Smooth muscle cell (in vitro differentiated cells): ENCODE measurements around the gene EEF1AKMT3. TPM values are rescaled to one million over a fixed set of nuclear protein-coding genes. Genes with fewer than 3 reads are reported as not detected.
A peak's percentile ranks its signal among the peaks of the same experiment; 100 is the strongest.

ENCODE experiments used
- DNase-seq: peaks from one replicate; lab custom pipeline; 2025; ENCODE audit not compliant: unreplicated experiment; lab: John Stamatoyannopoulos, UW
- H2AFZ ChIP-seq: fragments of 200-600 bp; sonication (generic); 2 replicates; pipeline ENCODE4 v1.6.0; 2016; ENCODE audit warnings: antibody characterized with exemption, low read depth, mild to moderate bottlenecking
- H3F3A ChIP-seq: fragments of 200-600 bp; sonication (generic); 2 replicates; pipeline ENCODE4 v1.6.0; 2017; ENCODE audit warnings: antibody characterized with exemption, low read depth
- H3K27ac ChIP-seq: fragments of 200-600 bp; sonication (generic); 2 replicates; pipeline ENCODE4 v1.5.1; 2016; ENCODE audit warnings: low read depth, mild to moderate bottlenecking
- H3K27me3 ChIP-seq: fragments of 200-600 bp; sonication (generic); 2 replicates; pipeline ENCODE4 v1.6.1; 2016; ENCODE audit warnings: low read depth, mild to moderate bottlenecking
- H3K36me3 ChIP-seq: fragments of 200-600 bp; sonication (generic); 2 replicates; pipeline ENCODE4 v1.5.1; 2016; ENCODE audit warnings: low read depth
- H3K4me1 ChIP-seq: fragments of 200-600 bp; sonication (generic); 2 replicates; pipeline ENCODE4 v1.5.1; 2016; ENCODE audit warnings: low read depth
- H3K4me2 ChIP-seq: fragments of 200-600 bp; sonication (generic); 2 replicates; pipeline ENCODE4 v1.6.0; 2016; ENCODE audit warnings: mild to moderate bottlenecking
- H3K4me3 ChIP-seq: fragments of 200-600 bp; sonication (generic); 2 replicates; pipeline ENCODE4 v1.5.1; 2016; ENCODE audit warnings: mild to moderate bottlenecking
- H3K79me2 ChIP-seq: fragments of 200-600 bp; sonication (generic); 2 replicates; pipeline ENCODE4 v1.6.0; 2016; ENCODE audit warnings: low read depth, mild to moderate bottlenecking
- H3K9ac ChIP-seq: fragments of 200-600 bp; sonication (generic); 2 replicates; pipeline ENCODE4 v1.6.0; 2016; ENCODE audit warnings: low read depth
- H3K9me3 ChIP-seq: fragments of 200-600 bp; sonication (generic); replicated peaks from 2 replicates; pipeline ENCODE4 v1.5.1; 2016; ENCODE audit warnings: low read depth
- H4K20me1 ChIP-seq: fragments of 200-600 bp; sonication (generic); 2 replicates; pipeline ENCODE4 v1.6.0; 2016; ENCODE audit warnings: low read depth
- WGBS: methylation state at CpG from one replicate; pipeline ENCODE4 v1.1.7; 2016; ENCODE audit warnings: low lambda C conversion rate; 5-methylcytosine and 5-hydroxymethylcytosine counted together
- polyA plus RNA-seq: library from polyadenylated mRNA; unstranded; fragments of >200 nt; fragmentation: Nextera tagmentation; extraction: Ambion mirVana; gene quantifications from 2 replicates; pipeline ENCODE4 v1.2.1, GENCODE V29; 2016
- total RNA-seq: library from RNA; depleted of rRNA; stranded (reverse); fragments of >200 nt; gene quantifications from 2 replicates; pipeline ENCODE4 v1.2.3, GENCODE V29; 2014
- TF ChIP-seq, protein P1 (sequence below): fragments of 200-600 bp; sonication (generic); IDR thresholded peaks from 2 replicates; pipeline ENCODE4 v1.5.1; 2017; ENCODE audit warnings: borderline replicate concordance, mild to moderate bottlenecking, antibody characterized with exemption; ENCODE audit not compliant: insufficient read depth, poor library complexity, severe bottlenecking

Gene EEF1AKMT3
- total RNA-seq, result 6.2 and 8.0 TPM in 2 replicates
- 9.0 and 9.9 TPM in 2 replicates for polyA plus RNA-seq

GRCh38 chr12:57772429-57773322 lies at the start of gene EEF1AKMT3:
Gene EEF1AKMT3, plus strand, starts transcription at chr12:57772614. Its CDS starts 111 bp downstream, at chr12:57772725.
- H3F3A ChIP-seq, result no peaks in the 10 kb centered on the region
- H3K9me3 ChIP-seq, result no peaks in the 10 kb centered on the region
- H2AFZ ChIP-seq, result peak within 1 kb of the TSS; percentile 98
- peak within 1 kb of the TSS; percentile 94 for H3K4me2 ChIP-seq
- 3% methylated on average over 64 of the region's 67 CpGs for WGBS
- H3K4me3 ChIP-seq, result peak within 1 kb of the TSS; percentile 88
- H3K27ac ChIP-seq, result peak within 1 kb of the TSS; percentile 95
- no peaks in the 10 kb centered on the region for H3K79me2 ChIP-seq
- H3K27me3 ChIP-seq, result peaks cover 7% of the 10 kb centered on the region
- peak within 1 kb of the TSS; percentile 91 for H3K9ac ChIP-seq
- no peaks in the 10 kb centered on the region for H3K36me3 ChIP-seq
- TF ChIP-seq, protein P1, sequence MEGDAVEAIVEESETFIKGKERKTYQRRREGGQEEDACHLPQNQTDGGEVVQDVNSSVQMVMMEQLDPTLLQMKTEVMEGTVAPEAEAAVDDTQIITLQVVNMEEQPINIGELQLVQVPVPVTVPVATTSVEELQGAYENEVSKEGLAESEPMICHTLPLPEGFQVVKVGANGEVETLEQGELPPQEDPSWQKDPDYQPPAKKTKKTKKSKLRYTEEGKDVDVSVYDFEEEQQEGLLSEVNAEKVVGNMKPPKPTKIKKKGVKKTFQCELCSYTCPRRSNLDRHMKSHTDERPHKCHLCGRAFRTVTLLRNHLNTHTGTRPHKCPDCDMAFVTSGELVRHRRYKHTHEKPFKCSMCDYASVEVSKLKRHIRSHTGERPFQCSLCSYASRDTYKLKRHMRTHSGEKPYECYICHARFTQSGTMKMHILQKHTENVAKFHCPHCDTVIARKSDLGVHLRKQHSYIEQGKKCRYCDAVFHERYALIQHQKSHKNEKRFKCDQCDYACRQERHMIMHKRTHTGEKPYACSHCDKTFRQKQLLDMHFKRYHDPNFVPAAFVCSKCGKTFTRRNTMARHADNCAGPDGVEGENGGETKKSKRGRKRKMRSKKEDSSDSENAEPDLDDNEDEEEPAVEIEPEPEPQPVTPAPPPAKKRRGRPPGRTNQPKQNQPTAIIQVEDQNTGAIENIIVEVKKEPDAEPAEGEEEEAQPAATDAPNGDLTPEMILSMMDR, result no peak
- no peaks in the 10 kb centered on the region for H4K20me1 ChIP-seq
- peaks cover under 1% of the 10 kb centered on the region for H3K4me1 ChIP-seq
- peak; percentile 65 for DNase-seq

GRCh38 chr12:57722716-57723629 lies 49.4 kb upstream of the EEF1AKMT3 start:
- H3F3A ChIP-seq, result no peaks in the 10 kb centered on the region
- H3K9ac ChIP-seq, result no peak overlapping the region
- peaks cover 3% of the 10 kb centered on the region for H3K4me1 ChIP-seq
- H3K27me3 ChIP-seq, result peaks cover 35% of the 10 kb centered on the region
- no peak overlapping the region for H3K27ac ChIP-seq
- no peaks in the 10 kb centered on the region for H3K79me2 ChIP-seq
- no peaks in the 10 kb centered on the region for H3K9me3 ChIP-seq
- H3K4me2 ChIP-seq, result no peak overlapping the region
- no peak overlapping the region for H3K4me3 ChIP-seq
- TF ChIP-seq, protein P1, result no peak
- 73% methylated on average over 11 of the region's 11 CpGs for WGBS
- no peak for DNase-seq
- H3K36me3 ChIP-seq, result no peaks in the 10 kb centered on the region
- H2AFZ ChIP-seq, result no peak overlapping the region
- H4K20me1 ChIP-seq, result no peaks in the 10 kb centered on the region

DNA sequence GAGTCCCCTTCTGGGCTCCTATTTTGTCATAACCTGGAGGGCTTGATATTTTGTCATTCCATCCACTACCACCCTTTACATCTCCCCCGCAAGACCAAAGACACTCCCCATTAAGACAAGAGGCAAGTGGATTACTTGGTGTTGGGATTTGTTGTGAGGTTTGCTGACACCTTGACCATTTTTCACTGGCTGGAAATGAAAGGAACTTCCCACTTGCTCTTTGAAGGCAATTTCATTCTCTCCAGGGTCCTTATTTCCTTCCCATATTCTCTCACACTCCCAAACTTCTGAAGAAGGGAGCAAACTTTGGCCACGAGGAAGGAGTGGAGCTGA lies 48.8 kb upstream of the EEF1AKMT3 start:
- TF ChIP-seq, protein P1, result no peak
- Histone ChIP-seq H3F3A (no peaks in the 10 kb centered on the region), H3K4me3 (no peak overlapping the region), H3K9ac (no peak overlapping the region), H3K9me3 (no peaks in the 10 kb centered on the region), H3K36me3 (no peaks in the 10 kb centered on the region), H3K27me3 (peaks cover 41% of the 10 kb centered on the region), H2AFZ (no peak overlapping the region), H4K20me1 (no peaks in the 10 kb centered on the region), H3K79me2 (no peaks in the 10 kb centered on the region), H3K4me1 (peaks cover 3% of the 10 kb centered on the region), H3K4me2 (no peak overlapping the region), H3K27ac (no peak overlapping the region)
- DNase-seq, result no peak
- 58% methylated on average over 2 of the region's 2 CpGs for WGBS
